Fibroblast of lung (primary cell): Measurements from ENCODE around the gene INSYN1. TPM values are rescaled to one million over a fixed set of nuclear protein-coding genes. Genes with fewer than 3 reads are reported as not detected.

Experiments used
- DNase-seq, 2 donors: peaks; one replicate each; pipeline versions ENCODE4 v3.0.0 to v3.0.0-alpha.2; 2010; ENCODE audit warnings: low read depth in 2 of 2
- H2AFZ ChIP-seq: 2 replicates; pipeline ENCODE4 v1.5.1; 2012; ENCODE audit warnings: low read length, control low read depth, inconsistent platforms
- H3K27ac ChIP-seq: 2 replicates; pipeline ENCODE4 v1.5.1; 2011; ENCODE audit warnings: low read length, control low read depth; ENCODE audit not compliant: insufficient read depth
- H3K27me3 ChIP-seq: 2 replicates; pipeline ENCODE4 v1.5.1; 2011; ENCODE audit warnings: mild to moderate bottlenecking, low read length; ENCODE audit not compliant: control insufficient read depth, insufficient read depth
- H3K36me3 ChIP-seq: 2 replicates; pipeline ENCODE4 v1.5.1; 2011; ENCODE audit warnings: low read length; ENCODE audit not compliant: control insufficient read depth, insufficient read depth
- H3K4me1 ChIP-seq: 2 replicates; pipeline ENCODE4 v1.5.1; 2011; ENCODE audit warnings: low read length; ENCODE audit not compliant: control insufficient read depth, insufficient read depth; ENCODE audit errors: extremely low read depth
- H3K4me2 ChIP-seq: 2 replicates; pipeline ENCODE4 v1.5.1; 2011; ENCODE audit warnings: low read length, control low read depth; ENCODE audit not compliant: insufficient read depth; ENCODE audit errors: extremely low read depth
- H3K4me3 ChIP-seq, 4 experiments: fragments of 200-600 bp in 1 of 4; sonication (generic) in 1 of 4; replicated peaks in 1 of 4; 2 replicates each; pipeline ENCODE4 v1.5.1; 2011 to 2016; ENCODE audit warnings: low read length in 4 of 4, low read depth in 3 of 4, mild to moderate bottlenecking in 3 of 4, control low read depth in 2 of 4, inconsistent platforms in 1 of 4, mixed read lengths in 1 of 4; ENCODE audit not compliant: insufficient read depth in 1 of 4; ENCODE audit errors: control extremely low read depth in 1 of 4
- H3K79me2 ChIP-seq: 2 replicates; pipeline ENCODE4 v1.5.1; 2012; ENCODE audit warnings: mild to moderate bottlenecking, low read length, inconsistent platforms; ENCODE audit not compliant: control insufficient read depth, insufficient read depth
- H3K9ac ChIP-seq: 2 replicates; pipeline ENCODE4 v1.5.1; 2011; ENCODE audit warnings: mild to moderate bottlenecking, low read length, control low read depth; ENCODE audit not compliant: insufficient read depth
- H3K9me3 ChIP-seq: 2 replicates; pipeline ENCODE4 v1.5.1; 2012; ENCODE audit warnings: low read depth, low read length; ENCODE audit not compliant: control insufficient read depth, insufficient read depth
- H4K20me1 ChIP-seq: 2 replicates; pipeline ENCODE4 v1.5.1; 2011; ENCODE audit warnings: low read length; ENCODE audit not compliant: control insufficient read depth, insufficient read depth; ENCODE audit errors: extremely low read depth
- EZH2 ChIP-seq: IDR thresholded peaks from 2 replicates; pipeline ENCODE4 v1.5.1; 2012; ENCODE audit warnings: low read length, control low read depth, mild to moderate bottlenecking; ENCODE audit errors: missing control alignments
- polyA plus RNA-seq, 2 donors: library from polyadenylated mRNA; depleted of rRNA in 1 of 2; stranded (reverse) in 1 of 2; unstranded in 1 of 2; fragments of >200 nt; gene quantifications; 2 replicates each; pipeline ENCODE4 v1.2.1, GENCODE V29; 2011 to 2012; ENCODE audit warnings: missing spikeins in 1 of 2
- total RNA-seq: library from RNA; depleted of rRNA; stranded (reverse); fragments of >200 nt; gene quantifications from 2 replicates; pipeline ENCODE4 v1.2.1, GENCODE V29; 2014
- TF ChIP-seq, protein P1 (sequence below), 2 donors: IDR thresholded peaks in 1 of 2; conservative IDR thresholded peaks in 1 of 2; 1 replicate in 1 of 2; 2 replicates in 1 of 2; pipeline ENCODE4 v1.5.1; 2011 to 2012; ENCODE audit warnings: low read length in 2 of 2, control low read depth in 1 of 2, inconsistent platforms in 1 of 2, low read depth in 1 of 2, mild to moderate bottlenecking in 1 of 2

INSYN1 gene
- total and polyA plus RNA-seq, 2 donors (not counting 1 experiment from before 2014, with no cell fraction given) = 0.51 to 1.2 TPM

DNA sequence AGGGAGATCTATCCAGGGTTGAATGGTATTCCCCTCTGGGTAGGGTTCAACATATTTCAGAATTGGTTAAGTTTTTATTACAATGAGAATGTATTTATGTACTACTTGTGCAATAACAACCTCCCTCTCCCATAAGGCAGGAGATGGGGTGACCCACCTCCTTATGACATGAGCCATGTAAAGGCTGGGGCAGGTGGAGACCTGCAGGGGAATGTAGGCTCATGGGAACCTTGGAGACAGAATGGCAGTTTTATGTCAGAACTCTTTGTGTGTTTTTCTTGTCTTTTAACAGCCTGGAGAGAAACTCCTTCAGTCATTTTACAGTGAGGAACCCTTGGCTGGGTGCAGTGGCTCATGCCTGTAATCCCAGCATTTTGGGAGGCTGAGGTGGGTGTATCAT, 24.6 kb upstream of the INSYN1 start:
- TF ChIP-seq, protein P1, sequence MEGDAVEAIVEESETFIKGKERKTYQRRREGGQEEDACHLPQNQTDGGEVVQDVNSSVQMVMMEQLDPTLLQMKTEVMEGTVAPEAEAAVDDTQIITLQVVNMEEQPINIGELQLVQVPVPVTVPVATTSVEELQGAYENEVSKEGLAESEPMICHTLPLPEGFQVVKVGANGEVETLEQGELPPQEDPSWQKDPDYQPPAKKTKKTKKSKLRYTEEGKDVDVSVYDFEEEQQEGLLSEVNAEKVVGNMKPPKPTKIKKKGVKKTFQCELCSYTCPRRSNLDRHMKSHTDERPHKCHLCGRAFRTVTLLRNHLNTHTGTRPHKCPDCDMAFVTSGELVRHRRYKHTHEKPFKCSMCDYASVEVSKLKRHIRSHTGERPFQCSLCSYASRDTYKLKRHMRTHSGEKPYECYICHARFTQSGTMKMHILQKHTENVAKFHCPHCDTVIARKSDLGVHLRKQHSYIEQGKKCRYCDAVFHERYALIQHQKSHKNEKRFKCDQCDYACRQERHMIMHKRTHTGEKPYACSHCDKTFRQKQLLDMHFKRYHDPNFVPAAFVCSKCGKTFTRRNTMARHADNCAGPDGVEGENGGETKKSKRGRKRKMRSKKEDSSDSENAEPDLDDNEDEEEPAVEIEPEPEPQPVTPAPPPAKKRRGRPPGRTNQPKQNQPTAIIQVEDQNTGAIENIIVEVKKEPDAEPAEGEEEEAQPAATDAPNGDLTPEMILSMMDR (conservative IDR thresholded peaks at IDR 0.05 in 1 of 2, IDR thresholded peaks at IDR 0.05 in 1 of 2; ENCODE audit: low read depth in 1 of 2, low read length in 2 of 2) = no peak
- no peak for TF ChIP-seq EZH2
- no peak overlapping the region for H3K4me3 ChIP-seq
- DNase-seq = no peak
- no peak overlapping the region for H2AFZ ChIP-seq
- no peaks in the 10 kb centered on the region for H3K4me1 ChIP-seq
- no peaks in the 10 kb centered on the region for H4K20me1 ChIP-seq
- no peaks in the 10 kb centered on the region for H3K9me3 ChIP-seq
- H3K27me3 ChIP-seq = peaks cover 7% of the 10 kb centered on the region
- no peak overlapping the region for H3K27ac ChIP-seq
- no peak overlapping the region for H3K4me2 ChIP-seq
- H3K79me2 ChIP-seq = no peaks in the 10 kb centered on the region
- no peak overlapping the region for H3K9ac ChIP-seq
- H3K36me3 ChIP-seq = no peaks in the 10 kb centered on the region

DNA sequence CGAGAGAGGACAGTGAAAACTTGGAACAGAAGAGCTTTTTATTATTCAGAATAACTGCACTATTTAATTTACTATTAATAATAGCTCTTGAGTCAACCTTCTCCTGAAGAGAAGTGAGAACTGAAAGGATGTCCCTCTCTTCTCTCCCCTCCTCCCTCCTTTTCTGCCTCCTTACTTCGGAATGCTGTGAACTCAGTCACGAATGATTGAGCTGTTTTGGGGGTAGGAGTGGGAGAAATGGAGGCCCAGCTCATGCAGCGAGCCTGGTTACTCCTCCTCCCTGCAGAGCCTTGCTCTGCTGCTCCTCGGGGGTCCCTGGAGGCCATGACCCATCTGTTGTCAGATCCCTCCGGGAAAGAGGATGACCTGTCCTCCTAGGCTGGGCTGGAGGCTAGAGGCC, 20.3 kb upstream of the INSYN1 start:
- no peaks in the 10 kb centered on the region for H3K36me3 ChIP-seq
- no peak overlapping the region for H3K4me2 ChIP-seq
- H3K27ac ChIP-seq = no peak overlapping the region
- H2AFZ ChIP-seq = no peak overlapping the region
- H4K20me1 ChIP-seq = no peaks in the 10 kb centered on the region
- H3K4me1 ChIP-seq = no peaks in the 10 kb centered on the region
- H3K79me2 ChIP-seq = no peaks in the 10 kb centered on the region
- H3K4me3 ChIP-seq = no peak overlapping the region
- no peak overlapping the region for H3K9ac ChIP-seq
- peaks cover 12% of the 10 kb centered on the region for H3K27me3 ChIP-seq
- no peaks in the 10 kb centered on the region for H3K9me3 ChIP-seq
- TF ChIP-seq EZH2 = no peak
- TF ChIP-seq, protein P1 (conservative IDR thresholded peaks at IDR 0.05 in 1 of 2, IDR thresholded peaks at IDR 0.05 in 1 of 2; ENCODE audit: low read depth in 1 of 2, low read length in 2 of 2) = no peak
- no peak for DNase-seq

DNA sequence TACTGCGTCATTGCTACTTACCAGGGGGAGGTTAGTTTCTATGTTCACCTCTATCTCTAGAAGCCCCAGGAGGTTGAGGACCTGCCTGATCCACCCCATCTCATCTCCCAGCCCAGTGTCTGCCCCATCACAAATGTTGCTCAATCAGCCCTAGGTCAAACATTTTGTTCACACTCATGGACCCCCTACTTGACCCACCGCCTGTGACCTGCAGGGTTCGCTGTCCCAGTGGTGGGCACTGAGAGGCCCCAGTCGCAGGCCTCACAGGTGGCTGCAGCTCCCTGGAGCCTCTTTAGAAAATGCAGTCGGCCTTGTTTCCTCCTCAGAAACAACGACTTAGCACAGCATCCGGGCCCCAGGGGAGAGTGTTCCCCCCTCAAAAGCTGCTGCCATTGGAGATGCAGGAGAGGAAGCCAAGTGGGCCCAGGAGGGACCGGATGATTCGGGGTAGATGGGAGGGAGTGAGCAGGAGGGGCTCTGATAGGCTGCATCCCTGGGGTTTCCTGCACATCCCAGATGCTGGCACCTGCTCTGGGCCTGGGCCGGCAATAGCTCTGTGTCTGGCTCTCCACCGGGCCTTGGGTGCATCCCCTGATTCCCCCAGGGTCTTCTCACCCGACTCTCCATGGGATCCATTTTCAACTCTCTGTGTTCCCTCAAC, 18.4 kb upstream of the INSYN1 start:
- no peak overlapping the region for H3K9ac ChIP-seq
- H3K27me3 ChIP-seq = peaks cover 10% of the 10 kb centered on the region
- no peaks in the 10 kb centered on the region for H4K20me1 ChIP-seq
- no peak overlapping the region for H3K27ac ChIP-seq
- H3K9me3 ChIP-seq = no peaks in the 10 kb centered on the region
- H3K79me2 ChIP-seq = no peaks in the 10 kb centered on the region
- TF ChIP-seq, protein P1 (conservative IDR thresholded peaks at IDR 0.05 in 1 of 2, IDR thresholded peaks at IDR 0.05 in 1 of 2; ENCODE audit: low read depth in 1 of 2, low read length in 2 of 2) = no peak
- TF ChIP-seq EZH2 = no peak
- no peak for DNase-seq
- no peak overlapping the region for H3K4me2 ChIP-seq
- no peaks in the 10 kb centered on the region for H3K36me3 ChIP-seq
- no peak overlapping the region for H3K4me3 ChIP-seq
- no peak overlapping the region for H2AFZ ChIP-seq
- H3K4me1 ChIP-seq = no peaks in the 10 kb centered on the region
